Psoas muscle (tissue), 8 donors: ENCODE measurements around the gene PVALB. TPM values are rescaled to one million over a fixed set of nuclear protein-coding genes. Genes with fewer than 3 reads are reported as not detected.

Experiments
- ATAC-seq, 4 donors: fragments of 200-7000 bp; cut with Tn5 transposase; one replicate each; pipeline ENCODE4 v1.9.1; 2020; ENCODE audit warnings: moderate library complexity in 3 of 4, mild to moderate bottlenecking in 2 of 4
- DNase-seq, 2 donors: peaks; one replicate each; pipeline ENCODE4 v3.0.0-alpha.2; 2020
- H3K27ac ChIP-seq: fragments of 200-600 bp; one replicate; pipeline ENCODE4 v1.8.0; 2022
- H3K27me3 ChIP-seq, 3 donors: fragments of 200-600 bp in 1 of 3; one replicate each; pipeline versions ENCODE4 v1.6.1 to v1.8.0; 2013 to 2022; ENCODE audit warnings: low read length in 2 of 3, mild to moderate bottlenecking in 2 of 3, moderate library complexity in 1 of 3; ENCODE audit not compliant: insufficient read depth in 3 of 3
- H3K36me3 ChIP-seq, 2 donors: fragments of 200-600 bp in 1 of 2; one replicate each; pipeline versions ENCODE4 v1.6.1 to v1.8.0; 2013 to 2022; ENCODE audit warnings: low read depth in 1 of 2, mild to moderate bottlenecking in 1 of 2, moderate library complexity in 1 of 2; ENCODE audit not compliant: insufficient read depth in 1 of 2
- H3K4me1 ChIP-seq: fragments of 200-600 bp; one replicate; pipeline ENCODE4 v1.8.0; 2022
- H3K4me3 ChIP-seq: fragments of 200-600 bp; one replicate; pipeline ENCODE4 v1.8.0; 2022; ENCODE audit warnings: mild to moderate bottlenecking
- H3K9me3 ChIP-seq: fragments of 200-600 bp; one replicate; pipeline ENCODE4 v1.8.0; 2022
- WGBS, 3 donors: extraction: QIAGEN DNeasy Blood & Tissue Kit; methylation state at CpG; one replicate each; pipeline versions ENCODE4 v1.1.6 to v1.1.7; 2013; 5-methylcytosine and 5-hydroxymethylcytosine counted together
- intact Hi-C, 2 donors: fragments of 100-400 bp; cut with DNase I; formaldehyde crosslinking; loops; one replicate each; pipeline versions ENCODE4 v1.11.0 to v1.14.2; 2022
- polyA plus RNA-seq, 3 donors: library from polyadenylated mRNA; stranded (reverse); fragments of 200-250 nt; gene quantifications; one replicate each; pipeline ENCODE4 v1.2.3, GENCODE V29; 2013
- total RNA-seq, 4 donors: library from RNA; stranded (reverse); fragmentation: NEBNext Ultra II Directional in 2 of 4; extraction: Animal tissue kit (Norgen Biotek cat#: 25700) in 2 of 4; gene quantifications; one replicate each; pipeline versions ENCODE4 v1.2.1 to v1.2.4, GENCODE V29; 2021 to 2023
- TF ChIP-seq, protein P1 (sequence below): fragments of 200-600 bp; IDR thresholded peaks from one replicate; pipeline ENCODE4 v1.8.0; 2022; ENCODE audit warnings: antibody characterized with exemption
- donor health status: healthy with polysubstance abuse.
- donor health status: DM: no; HTN: no; CAD: no; lungs with moderate emphysema.
- donor health status: Bipolar disorder and iron deficiency.
- donor health status: healthy.
- donor health status: DM: yes; HTN: yes; CAD: no.
- donor health status: DM: no; HTN: no; CAD: no.
- donor health status: DM: no; HTN: no; CAD: no.
- donor health status: DM: yes; HTN: yes; CAD: no.

Gene PVALB
- total and polyA plus RNA-seq, 7 donors = 0.22 to 1.4 (median 1.1) TPM; not detected in 3

DNA sequence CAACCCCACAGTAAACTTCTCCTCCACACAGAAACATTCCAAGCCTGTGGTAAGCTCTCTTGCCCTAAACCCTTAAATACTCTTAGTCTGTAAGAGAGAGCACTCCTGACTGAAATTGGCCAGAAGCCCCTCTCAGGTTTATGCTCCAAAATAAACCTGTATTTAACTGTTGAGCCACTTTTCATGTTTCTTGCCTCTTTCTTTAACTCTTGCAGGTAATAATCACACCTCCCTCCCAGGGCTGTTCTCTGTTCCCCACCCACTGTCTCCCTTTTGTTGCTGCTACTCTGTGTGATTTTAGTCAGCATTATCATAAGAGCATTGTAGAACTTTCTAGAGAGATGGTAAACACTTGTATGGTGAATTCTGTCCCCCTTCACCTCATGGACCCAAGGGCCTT is 38.8 kb downstream of the PVALB start:
- intact Hi-C loops = loop anchor here in 1 of 2 donors (5.0 kb wide), 1 partner anchor 424 kb away; no protein-coding TSS in a partner anchor
- H3K4me1 ChIP-seq = peaks cover 13% of the 10 kb centered on the region

DNA sequence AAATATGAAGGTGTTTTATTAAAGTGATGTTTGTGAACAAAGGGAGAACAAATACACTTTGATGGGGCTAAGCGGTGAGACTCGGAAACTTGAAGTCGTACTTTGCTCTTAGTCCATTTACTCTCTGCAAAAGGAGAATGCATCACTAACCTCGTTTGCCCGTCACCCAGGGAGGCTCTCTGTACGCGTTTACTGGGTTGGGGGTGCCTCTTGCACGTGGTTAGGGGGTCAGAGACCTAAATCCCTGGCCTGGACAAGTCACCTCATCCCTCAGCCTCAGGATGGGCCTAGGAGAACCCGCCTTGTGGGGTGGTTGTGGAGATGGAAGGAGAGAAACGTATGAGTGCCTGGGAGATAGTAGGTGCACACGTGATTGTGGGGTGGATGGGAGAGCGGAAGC is 40.1 kb downstream of the PVALB start:
- Histone ChIP-seq H3K27ac (peak overlapping the region; percentile 51), H3K36me3 (no peaks in the 10 kb centered on the region), H3K27me3 (no peaks in the 10 kb centered on the region), H3K4me1 (peaks cover 13% of the 10 kb centered on the region), H3K9me3 (no peaks in the 10 kb centered on the region), H3K4me3 (peak overlapping the region; percentile 57)
- ATAC-seq = no peak
- WGBS, 3 donors = 67 to 71% (median 68%) methylated on average over 12 of the region's 12 CpGs
- no peak for DNase-seq
- TF ChIP-seq, protein P1, sequence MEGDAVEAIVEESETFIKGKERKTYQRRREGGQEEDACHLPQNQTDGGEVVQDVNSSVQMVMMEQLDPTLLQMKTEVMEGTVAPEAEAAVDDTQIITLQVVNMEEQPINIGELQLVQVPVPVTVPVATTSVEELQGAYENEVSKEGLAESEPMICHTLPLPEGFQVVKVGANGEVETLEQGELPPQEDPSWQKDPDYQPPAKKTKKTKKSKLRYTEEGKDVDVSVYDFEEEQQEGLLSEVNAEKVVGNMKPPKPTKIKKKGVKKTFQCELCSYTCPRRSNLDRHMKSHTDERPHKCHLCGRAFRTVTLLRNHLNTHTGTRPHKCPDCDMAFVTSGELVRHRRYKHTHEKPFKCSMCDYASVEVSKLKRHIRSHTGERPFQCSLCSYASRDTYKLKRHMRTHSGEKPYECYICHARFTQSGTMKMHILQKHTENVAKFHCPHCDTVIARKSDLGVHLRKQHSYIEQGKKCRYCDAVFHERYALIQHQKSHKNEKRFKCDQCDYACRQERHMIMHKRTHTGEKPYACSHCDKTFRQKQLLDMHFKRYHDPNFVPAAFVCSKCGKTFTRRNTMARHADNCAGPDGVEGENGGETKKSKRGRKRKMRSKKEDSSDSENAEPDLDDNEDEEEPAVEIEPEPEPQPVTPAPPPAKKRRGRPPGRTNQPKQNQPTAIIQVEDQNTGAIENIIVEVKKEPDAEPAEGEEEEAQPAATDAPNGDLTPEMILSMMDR = no peak
- intact Hi-C loops = loop anchor here in 1 of 2 donors (5.0 kb wide), 1 partner anchor 426 kb away; no protein-coding TSS in a partner anchor

More for the DNA sequence above, 38.8 kb downstream of the PVALB start:
- H3K4me3 ChIP-seq = no peak overlapping the region
- ATAC-seq (no peak), DNase-seq (no peak)
- H3K9me3 ChIP-seq = no peaks in the 10 kb centered on the region
- TF ChIP-seq, protein P1 = no peak
- H3K36me3 ChIP-seq = no peaks in the 10 kb centered on the region
- no peak overlapping the region for H3K27ac ChIP-seq
- H3K27me3 ChIP-seq = no peaks in the 10 kb centered on the region

DNA sequence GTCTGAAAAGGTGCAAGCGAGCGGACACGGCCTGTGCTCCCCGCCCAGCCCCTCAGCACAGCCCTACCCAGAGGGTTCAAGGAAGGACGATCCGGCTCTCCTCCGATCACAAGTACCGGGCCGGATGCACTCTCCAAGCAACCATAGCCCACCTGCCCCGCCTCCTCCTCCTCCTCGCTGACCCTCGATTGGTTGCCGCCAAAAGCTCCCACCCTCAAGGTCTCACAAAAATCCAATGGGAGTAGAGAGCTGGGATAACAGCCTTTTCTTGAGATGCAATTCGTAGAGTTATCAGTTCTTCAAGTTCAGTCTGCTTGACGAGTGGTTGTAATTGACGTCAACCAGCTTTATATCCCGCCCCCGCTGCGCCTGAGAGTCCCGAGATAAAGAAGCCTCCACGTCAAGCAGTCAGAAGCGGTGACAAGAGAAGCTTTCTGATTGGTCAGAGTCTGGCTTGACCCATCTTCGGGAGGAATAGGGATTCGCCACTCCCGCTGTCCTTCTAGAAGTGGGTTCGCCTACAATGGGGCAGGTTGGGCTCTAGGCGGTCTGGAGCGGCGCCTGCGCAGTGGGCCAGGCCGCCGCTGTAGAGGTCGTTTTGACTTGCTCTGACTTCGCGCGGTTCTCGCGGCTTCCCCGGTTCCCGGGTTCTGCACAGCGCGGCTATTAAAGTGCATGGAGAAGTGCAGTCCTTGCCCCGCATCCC is 40.7 kb downstream of the PVALB start, which contains the start of gene IFT27:
IFT27 (minus strand) TSS at position 156 of the 706 bp plus-strand sequence. CDS start 412 bp downstream, outside the sequence.
- Histone ChIP-seq H3K4me3 (peak within 1 kb of the TSS; percentile 87), H3K9me3 (no peaks in the 10 kb centered on the region), H3K4me1 (peaks cover 13% of the 10 kb centered on the region), H3K36me3 (no peaks in the 10 kb centered on the region), H3K27me3 (no peaks in the 10 kb centered on the region), H3K27ac (peak within 1 kb of the TSS; percentile 80)
- intact Hi-C loops = loop anchor here in 1 of 2 donors (5.0 kb wide), 1 partner anchor 426 kb away; no protein-coding TSS in a partner anchor
- TF ChIP-seq, protein P1 = no peak
- DNase-seq (peak; percentile 97 to 98), ATAC-seq (peak; percentile 97 to 98 (median 98))
- WGBS, 3 donors = 0% methylated on average over 39 to 43 of the region's 43 CpGs

DNA sequence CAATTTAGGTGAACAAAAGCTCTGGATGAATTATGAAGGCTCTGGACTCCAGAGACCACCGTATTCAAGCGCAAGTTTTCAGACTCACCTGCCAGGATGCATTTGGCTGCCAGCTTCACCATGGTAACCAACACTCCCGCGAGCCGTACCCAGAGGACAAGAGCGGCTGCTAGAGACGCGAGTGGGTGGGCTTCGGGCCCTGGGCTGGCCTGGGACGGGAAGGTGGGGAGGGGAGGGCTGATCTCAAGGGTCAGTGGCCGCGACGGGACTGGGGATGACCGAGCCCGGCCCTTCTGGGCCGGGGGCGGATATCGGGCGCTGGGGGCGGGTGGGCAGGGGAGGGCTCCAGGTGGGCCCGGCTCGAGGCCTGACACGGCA is 41.3 kb downstream of the PVALB start:
- intact Hi-C loops = loop anchor here in 1 of 2 donors (5.0 kb wide), 1 partner anchor 427 kb away; no protein-coding TSS in a partner anchor
- Histone ChIP-seq H3K4me3 (peak overlapping the region; percentile 87), H3K4me1 (peaks cover 13% of the 10 kb centered on the region), H3K9me3 (no peaks in the 10 kb centered on the region), H3K27me3 (no peaks in the 10 kb centered on the region), H3K36me3 (no peaks in the 10 kb centered on the region), H3K27ac (peak overlapping the region; percentile 80)
- TF ChIP-seq, protein P1 = no peak
- ATAC-seq (peak in 2 of 4 donors; percentile 12 to 37), DNase-seq (peak in 1 of 2 donors; percentile 33)
- WGBS, 3 donors = 0 to 1% (median 0%) methylated on average over 17 to 23 of the region's 23 CpGs
